Measurements from ENCODE around the gene SETD5. TPM values are rescaled to one million over a fixed set of nuclear protein-coding genes. Genes with fewer than 3 reads are reported as not detected.
A peak's percentile ranks its signal among the peaks of the same experiment; 100 is the strongest.

SETD5 gene
- total RNA-seq, 1 donor from 2014 or later, result 162 TPM

DNA sequence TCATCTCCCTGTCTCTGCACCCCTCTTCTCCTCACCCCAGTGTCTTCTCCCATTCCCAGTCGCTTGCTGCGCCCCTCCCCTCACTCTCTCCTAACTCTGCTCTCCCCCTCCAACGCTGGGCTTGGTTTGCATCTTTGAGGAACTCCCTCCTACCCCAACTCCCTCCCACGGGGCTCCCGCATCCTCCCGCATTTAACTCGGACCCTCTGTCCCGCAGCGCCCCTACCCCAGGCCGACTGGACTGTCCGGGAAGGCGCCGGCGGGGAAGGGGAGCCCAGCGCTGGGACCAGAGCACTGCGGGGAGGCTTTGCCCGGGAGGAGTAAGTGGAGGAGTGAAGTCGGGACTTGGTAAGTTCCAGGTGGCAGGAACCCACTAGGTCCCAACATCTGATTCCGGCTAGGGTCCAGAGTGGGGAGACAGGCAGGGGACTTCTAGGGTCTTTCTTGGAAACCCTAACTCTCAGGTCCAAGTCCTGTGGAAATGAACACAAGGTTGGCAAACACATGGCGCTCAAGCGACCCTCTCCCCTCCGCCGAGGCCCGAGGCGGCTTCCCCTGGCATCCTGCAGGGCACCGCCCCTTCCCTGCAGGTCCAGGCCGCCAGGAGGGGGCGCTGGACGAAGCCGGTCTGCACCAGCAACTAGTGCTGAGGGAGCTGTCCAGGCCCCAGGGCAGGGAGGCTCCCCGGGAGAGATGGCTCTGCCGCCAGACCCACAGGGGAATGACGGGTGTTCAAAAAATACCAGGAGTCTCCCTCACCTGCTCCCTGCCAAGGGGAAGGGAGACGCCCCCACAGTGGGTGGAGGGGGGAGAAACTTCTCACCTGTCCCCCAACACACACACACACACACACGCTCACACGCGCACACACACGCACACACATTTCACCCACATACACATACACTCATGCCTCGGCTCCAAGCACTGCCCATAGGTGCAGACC, 103.0 kb downstream of the SETD5 start:
- intact Hi-C loops (cut with DNase I), result no loop called here
- peak; percentile 41 for ATAC-seq
- DNase-seq (ENCODE audit: low spot score), result peak; percentile 68

GRCh38 chr3:9501226-9501625, 103.8 kb downstream of the SETD5 start:
- no peak for ATAC-seq
- intact Hi-C loops (cut with DNase I), result no loop called here

GRCh38 chr3:9503283-9503682, 105.9 kb downstream of the SETD5 start:
- peak; percentile 74 for DNase-seq (ENCODE audit: low spot score)
- intact Hi-C loops (cut with DNase I), result no loop called here
- ATAC-seq, result peak; percentile 44

More at GRCh38 chr3:9501226-9501625, 103.8 kb downstream of the SETD5 start:
- no peak for DNase-seq (ENCODE audit: low spot score)

GRCh38 chr3:9507586-9508578, 110.5 kb downstream of the SETD5 start:
- no peak for ATAC-seq
- no peak for DNase-seq (ENCODE audit: low spot score)
- intact Hi-C loops (cut with DNase I), result no loop called here

DNA sequence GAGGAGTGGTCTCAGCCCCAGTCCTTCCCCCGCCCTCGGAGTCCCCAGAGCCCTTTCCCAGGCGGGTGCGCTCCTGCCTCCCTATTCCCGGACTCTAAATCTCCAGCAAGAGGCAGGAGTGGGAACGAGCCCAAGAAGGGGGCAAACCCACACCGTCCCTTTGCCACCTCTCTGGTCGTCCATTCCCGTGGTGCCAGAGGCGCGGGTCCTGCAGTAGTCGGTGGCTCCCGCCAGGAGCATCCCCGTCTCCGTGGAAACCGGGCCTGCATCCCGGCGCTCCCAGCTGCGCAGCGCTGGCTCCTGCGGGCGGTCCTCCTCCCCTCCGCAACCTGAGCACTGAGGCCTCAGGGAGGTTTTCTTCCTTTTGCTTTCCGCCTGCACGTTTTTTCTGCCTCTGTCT, 111.4 kb downstream of the SETD5 start:
- no peak for ATAC-seq
- intact Hi-C loops (cut with DNase I), result no loop called here
- DNase-seq (ENCODE audit: low spot score), result no peak

- ATAC-seq (no peak), DNase-seq (ENCODE audit: low spot score) (no peak)
- intact Hi-C loops (cut with DNase I), result no loop called here
Observed at GRCh38 chr3:9512456-9513045, 115.1 kb downstream of the SETD5 start.

DNA sequence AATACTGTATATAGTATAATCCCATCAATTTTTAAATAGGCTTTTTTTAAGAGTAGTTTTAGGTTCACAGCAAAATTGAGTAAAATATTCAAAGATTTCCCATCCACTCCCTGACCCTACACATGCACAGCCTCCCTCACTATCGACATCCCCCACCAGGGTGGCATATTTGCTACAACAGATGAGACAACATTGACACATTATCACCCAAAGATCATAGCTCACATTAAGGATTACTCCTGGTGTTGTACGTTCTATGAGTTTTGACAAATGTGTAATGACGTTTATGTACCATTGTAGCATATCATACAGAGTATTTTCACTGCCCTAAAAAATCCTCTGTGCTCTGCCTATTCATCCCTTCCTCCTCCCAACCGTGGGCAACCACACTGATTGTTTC, 116.9 kb downstream of the SETD5 start:
- DNase-seq (ENCODE audit: low spot score) (no peak), ATAC-seq (no peak)
- intact Hi-C loops (cut with DNase I), result no loop called here

GRCh38 chr3:9514956-9515355, 117.5 kb downstream of the SETD5 start:
- intact Hi-C loops (cut with DNase I), result no loop called here
- ATAC-seq (no peak), DNase-seq (ENCODE audit: low spot score) (no peak)

DNA sequence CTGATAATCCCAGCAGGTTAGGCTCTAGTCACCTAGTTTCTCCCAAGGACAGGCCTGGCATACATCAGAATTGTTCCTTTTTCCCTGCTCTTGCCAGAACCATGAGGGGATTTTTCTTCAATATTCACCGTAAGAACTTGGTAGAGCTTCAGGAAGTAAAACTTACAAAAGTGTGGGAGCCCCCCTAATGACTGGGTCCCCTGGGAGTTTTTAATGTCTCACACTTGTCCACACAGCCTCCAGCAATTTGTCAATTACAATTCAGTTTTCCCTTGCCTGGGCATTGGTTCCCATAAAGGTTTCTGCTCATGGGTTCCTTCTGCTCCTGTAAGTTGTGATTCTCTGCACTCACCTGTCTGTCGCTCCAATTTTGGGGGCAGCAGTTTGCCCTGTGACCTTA, 127.7 kb downstream of the SETD5 start:
- ATAC-seq (no peak), DNase-seq (ENCODE audit: low spot score) (no peak)
- intact Hi-C loops (cut with DNase I), result no loop called here

Other genes starting within 250 kb of the SETD5 start
- gene SRGAP3, start 148.0 kb upstream of the SETD5 start, total RNA-seq, result 14.4 TPM
- 32.2 TPM for gene THUMPD3, start 34.6 kb upstream of the SETD5 start, total RNA-seq
- not detected for gene LHFPL4, start 156.2 kb downstream of the SETD5 start, total RNA-seq